ENCODE results near the gene CDX1.
"Not testable (repeated sequence)": the region's sequence is repeated elsewhere in the genome, so short reads cannot be mapped to it uniquely, and the experiment has no call there.

CDX1 gene

DNA sequence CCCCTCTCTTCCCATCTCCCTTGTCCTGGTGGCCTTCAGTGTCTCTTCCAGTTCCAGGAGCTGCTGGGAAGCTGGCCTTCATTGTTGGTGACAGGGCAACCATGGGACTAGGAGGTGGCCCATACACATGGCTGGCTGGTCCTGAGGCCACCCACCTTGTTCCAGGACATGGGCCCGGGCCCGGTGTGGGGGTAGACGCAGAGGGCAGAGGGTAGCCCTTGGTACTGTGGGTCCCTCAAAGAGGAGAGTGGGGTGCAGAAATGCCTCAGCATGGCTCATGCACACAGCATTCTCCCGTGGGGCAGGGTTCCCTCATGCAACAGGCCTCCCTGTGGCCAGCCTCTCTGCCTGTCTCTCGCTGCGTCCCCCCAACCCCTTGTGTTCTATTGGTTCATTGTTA is 44.1 kb downstream of the CDX1 start:
- DNase-seq, result no peak

DNA sequence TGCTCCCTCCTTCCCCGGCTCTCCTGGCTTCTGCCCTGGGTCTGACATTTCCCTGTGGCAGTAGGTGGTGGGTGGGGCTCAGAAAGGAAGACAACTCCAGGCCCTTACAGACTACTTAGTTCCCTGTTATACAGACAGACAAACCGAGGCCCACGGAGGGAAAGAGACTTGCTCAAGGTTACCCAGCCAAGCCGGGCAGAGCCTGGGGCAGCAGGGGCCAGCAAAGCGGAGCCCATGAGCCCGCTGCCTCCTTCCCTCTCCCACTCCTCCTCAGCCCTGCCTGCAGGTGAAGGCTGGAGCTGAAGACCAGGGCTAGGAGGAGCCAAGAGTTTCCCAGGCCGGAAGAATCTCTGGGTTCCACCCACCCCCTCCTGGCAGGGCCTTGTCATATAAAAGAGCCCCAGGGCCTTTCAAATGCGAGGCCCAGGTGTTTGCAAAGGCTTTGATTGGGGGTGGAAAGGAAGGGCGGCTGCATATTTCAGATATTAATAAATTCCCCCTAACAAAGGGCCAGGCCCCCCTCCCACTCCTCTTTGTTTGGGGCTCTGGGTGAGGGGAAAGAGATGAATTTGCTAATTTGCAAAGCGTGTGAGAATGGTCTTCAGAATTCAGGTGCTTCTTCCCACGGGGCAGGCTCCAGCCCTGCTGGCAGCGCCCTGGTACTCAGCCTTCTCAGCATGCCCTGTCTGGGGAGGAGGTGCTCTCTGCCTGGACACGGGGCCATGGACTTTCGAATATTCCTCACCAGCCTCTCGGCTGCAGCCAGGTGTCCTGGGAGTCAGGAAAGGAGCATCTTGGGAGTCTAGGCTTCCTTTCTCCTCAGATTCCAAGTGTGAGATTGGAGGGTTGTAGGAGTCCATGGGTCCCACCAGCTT is 44.8 kb downstream of the CDX1 start:
- DNase-seq, result no peak

DNA sequence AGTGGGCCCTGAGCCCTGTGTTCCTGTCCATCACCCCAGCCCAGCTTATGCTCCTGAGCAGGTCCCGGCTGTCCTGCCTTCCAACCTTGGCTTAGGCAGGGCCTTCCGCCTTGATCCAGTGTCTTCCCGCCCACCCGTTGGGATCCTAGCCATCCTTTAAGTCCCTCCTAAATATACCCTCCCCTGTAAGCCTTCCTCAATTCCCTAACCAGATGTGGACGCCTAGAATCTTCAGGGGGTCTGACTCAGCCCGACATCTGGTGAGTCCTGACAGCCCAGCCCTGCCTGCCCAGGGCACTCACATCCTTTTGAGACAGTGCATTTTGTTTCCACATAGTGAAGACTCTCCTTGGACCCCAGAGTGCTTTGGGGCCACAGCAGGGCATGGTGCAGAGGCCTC is 47.0 kb downstream of the CDX1 start:
- DNase-seq, result no peak

GRCh38 chr5:150214289-150214688 is 47.7 kb downstream of the CDX1 start:
- DNase-seq, result no peak

- no peak for DNase-seq
These were observed 49.7 kb downstream of the CDX1 start for GRCh38 chr5:150215979-150216944.

DNA sequence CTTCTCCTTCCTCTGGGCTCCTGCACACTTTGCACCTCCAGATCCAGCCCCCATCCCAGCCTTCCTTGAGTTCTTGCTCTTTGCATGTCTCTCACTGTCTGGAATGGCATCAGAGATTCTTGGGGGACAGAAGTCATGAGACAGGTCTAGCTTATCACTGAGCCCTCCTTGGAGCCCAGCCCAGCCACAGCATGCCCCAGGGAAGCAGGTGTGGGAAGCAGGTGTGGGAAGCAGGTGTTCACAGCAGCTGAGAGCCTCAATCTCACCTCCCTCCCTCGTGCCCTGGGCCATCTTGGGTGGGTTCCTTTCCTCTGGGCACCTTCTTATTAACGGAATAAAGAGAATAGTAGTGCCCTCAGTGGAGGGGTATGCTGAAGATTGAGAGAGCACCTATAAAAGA is 50.5 kb downstream of the CDX1 start:
- peak; percentile 19 to 52 for DNase-seq

- DNase-seq, result peak; percentile 43 to 67
These were observed 51.5 kb downstream of the CDX1 start for GRCh38 chr5:150217873-150218692.

- DNase-seq, result no peak
These were observed 52.1 kb downstream of the CDX1 start for GRCh38 chr5:150218693-150219035.

- DNase-seq, result no peak
These were observed 52.6 kb downstream of the CDX1 start for GRCh38 chr5:150219142-150219541.

DNA sequence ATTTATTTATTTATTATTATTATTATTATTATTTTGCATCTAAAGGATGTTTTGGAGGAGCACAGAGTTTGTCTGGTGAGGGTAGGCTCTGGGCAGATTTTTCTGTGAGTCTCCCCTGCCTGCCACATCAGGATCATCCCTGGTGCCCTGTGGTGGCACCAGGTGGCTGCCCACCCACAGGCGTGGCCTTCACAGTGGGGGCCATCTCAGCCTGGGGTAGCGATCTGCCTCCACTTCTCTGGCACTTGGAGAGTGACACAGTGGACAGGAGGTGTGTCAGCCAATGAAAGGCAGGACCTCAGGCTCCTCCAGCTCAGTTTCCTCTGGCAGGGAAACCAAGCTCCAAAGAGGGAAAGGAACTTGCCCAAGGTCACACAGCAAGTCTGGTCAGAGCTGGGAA is 53.3 kb downstream of the CDX1 start:
- no peak for DNase-seq

- no peak for DNase-seq
These were observed 54.9 kb downstream of the CDX1 start for GRCh38 chr5:150221471-150221870.

GRCh38 chr5:150222906-150223305 is 56.3 kb downstream of the CDX1 start:
- DNase-seq, result no peak

DNA sequence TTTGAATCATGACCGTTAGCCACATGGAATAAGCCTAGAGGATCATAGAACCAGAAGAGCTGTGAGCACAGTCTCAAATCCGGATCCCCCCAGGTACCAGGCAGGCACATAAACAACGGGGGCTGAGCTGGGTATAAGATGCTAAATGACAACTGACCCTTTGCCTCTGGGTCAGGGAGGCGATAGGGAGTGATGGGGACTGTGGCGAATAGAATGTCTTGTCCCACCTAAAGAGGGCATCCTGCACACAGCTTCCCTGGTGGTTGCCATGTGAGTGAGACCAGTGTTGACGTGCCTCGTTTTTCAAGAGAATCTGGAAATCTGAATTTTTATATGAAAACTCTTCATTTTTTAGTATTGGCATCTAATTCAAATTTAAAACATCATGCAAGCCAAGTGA is 56.9 kb downstream of the CDX1 start:
- DNase-seq, result no peak

DNA sequence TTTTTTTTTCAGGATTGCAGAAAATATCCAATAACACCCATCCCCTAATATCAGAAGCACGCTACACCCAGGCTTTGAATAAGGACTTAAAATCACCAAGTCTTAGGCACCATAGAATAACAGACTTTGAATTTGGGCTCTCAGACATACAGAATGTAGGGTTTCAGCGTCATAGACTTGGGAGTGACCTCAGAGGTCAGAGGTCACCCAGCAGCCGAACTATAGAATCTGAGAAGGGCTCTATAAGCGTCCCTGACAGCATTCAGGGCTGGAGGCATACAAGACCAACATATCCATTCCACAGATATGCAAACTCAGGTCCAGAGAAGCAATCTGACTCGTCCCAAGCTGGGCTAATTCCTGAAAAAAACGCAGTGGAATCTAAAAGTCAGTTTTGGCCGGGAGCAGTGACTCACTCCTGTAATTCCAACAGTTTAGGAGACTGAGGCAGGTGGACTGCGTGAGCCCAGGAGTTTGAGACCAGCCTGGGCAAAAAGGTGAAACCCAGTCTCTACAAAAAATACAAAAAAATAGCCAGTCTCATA is 58.0 kb downstream of the CDX1 start:
- no peak for DNase-seq

DNA sequence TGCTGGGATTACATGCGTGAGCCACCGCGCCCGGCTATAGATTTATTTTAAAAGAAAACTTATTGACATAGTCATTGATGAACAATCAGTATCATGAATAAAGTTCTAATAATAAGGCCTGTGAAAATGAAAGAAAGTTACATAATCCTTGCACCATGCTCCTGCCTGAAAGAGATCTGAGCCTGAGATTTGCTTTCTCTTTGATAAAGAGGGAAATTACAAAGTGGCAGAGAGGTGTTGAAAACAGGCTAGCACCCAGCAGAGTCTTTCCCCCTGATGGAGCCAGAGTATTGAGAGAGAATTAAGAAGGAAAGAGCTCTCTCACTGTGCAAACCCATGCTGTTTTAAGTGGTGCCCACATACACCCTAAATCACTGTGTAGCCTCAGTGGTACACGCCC is 60.5 kb downstream of the CDX1 start:
- DNase-seq, result no peak

GRCh38 chr5:150227606-150228273 is 61.2 kb downstream of the CDX1 start:
- no peak for DNase-seq

- DNase-seq, result no peak
These were observed 63.0 kb downstream of the CDX1 start for GRCh38 chr5:150229571-150229970.

DNA sequence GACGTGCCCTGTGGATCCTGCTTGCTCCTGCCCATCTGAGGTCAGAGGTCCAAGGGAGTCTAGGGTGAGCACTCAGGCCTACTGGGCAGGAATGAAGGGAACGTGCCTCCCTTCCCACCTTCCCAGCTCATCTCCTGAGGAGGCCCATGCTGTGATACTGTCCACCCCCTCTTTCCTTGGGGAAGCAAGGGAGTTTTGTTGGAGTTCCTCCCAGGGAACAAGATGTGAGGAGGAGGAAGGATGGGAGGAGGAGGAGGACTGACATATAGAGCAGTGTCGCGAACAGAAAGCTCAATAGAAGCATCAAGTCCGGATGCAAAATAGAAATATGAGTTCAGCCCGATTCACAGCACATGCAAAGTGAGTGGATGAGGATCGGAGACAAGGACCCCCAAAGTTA is 64.3 kb downstream of the CDX1 start:
- no peak for DNase-seq

- not testable (repeated sequence) for DNase-seq
These were observed 67.1 kb downstream of the CDX1 start for GRCh38 chr5:150233706-150234105.
